HG03135 (cell line): Measurements from ENCODE around the gene ZNF160.

Source experiments
- ATAC-seq: cut with Tn5 transposase; IDR thresholded peaks from one replicate; pipeline ENCODE4 v1.9.1; 2021; ENCODE audit warnings: mild to moderate bottlenecking, moderate library complexity; ENCODE audit not compliant: unreplicated experiment

The ZNF160 gene

DNA sequence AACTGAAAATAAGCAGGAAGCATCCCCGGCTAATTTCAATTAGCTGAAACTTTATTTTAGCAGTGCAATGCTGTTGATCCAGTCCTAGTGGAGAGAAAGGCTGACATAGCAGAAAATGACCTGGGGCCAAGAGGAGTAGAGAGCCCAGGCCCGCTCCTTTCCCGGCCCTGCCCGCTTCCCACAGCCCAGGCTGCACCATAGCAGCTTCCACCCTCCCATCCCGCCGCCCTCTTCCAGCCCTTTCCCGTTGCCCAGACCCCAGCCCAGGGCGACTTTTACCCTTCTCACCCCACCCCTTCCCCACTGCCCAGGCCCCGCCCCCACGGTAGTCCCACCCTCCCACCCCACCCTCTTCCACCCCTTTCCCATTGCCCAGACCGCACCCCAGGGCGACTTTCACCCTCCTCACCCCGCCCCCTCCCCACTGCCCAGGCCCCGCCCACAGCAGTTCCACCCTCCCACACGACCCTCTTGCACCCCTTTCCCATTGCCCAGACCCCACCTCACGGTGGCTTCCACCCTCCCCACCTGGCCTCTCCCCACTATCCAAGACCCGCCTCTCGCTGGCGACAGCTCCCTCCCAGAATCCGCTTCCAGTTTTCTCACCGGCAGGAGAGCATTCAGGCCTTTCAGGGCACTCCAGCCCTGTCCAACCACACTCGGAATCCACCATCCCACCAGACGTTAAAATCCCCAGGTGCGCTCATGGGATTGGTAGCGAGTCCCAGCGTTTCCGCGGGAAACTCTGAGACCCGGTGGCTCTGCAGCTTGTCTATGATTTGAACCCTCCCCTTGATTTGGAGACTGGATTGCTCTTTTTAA lies 8.3 kb downstream of the ZNF160 start:
- ATAC-seq = no peak

GRCh38 chr19:53092723-53093122 lies 10.5 kb downstream of the ZNF160 start:
- ATAC-seq = no peak

DNA sequence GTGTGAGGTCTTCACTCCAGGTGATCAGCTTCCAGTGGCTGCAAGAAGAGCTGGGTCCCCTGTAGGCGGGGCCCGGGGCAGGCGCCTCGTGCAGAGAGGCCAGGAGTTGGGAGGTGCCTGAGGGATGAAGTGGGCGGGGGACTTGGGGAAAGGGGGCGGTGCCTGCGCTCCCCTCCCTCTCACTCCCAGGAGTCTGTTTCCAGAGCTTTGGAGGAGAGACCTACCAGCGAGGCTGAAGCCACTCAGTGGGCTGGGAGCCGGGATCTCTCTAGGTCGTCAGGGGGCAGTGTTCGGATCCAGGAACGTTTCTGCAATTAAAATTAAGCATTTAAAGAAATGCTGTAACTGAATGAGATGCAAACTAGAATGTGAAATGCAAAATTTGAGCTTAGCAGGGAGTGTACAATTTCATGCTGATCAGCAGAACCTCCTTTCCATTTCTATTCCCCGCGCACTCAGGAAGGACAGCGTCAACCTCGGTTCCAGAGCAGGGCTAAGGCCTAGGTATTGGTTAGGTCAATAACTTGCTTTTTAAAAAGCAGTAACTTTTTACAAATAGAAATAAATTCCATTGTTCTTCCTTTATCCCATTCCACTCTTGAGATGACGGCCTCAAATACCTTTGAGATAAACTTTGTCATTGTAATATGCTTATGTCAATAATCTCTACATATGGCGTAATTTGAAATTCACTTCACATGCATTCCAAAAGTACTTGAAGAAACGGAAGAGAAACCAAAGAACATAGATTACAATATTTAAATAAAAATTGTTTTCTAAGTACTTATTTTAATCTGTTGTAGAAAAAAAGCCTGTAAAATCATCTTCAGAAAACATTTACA lies 11.6 kb downstream of the ZNF160 start:
- ATAC-seq = no peak

GRCh38 chr19:53088091-53088490 lies 15.1 kb downstream of the ZNF160 start:
- no peak for ATAC-seq

- ATAC-seq = no peak
These were observed 16.3 kb downstream of the ZNF160 start for GRCh38 chr19:53086949-53087348.

DNA sequence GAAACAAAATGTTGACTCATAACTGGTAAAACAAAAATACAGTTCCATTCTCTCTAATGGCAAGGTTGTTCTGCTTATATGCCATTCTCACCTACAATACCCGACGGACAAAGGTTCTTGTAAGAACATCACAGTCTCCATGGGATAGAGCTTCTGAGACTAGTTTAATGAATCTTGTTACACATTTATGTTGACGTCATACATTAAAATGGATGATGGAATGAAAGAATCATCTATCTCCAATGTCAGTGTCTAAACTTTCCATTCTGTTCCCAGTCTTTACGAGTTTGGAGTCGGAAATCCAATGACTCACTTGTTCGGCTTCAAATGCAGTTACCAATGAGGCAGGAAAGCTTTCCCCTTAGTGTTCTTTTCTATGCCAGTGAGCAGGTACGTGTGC lies 17.7 kb downstream of the ZNF160 start:
- no peak for ATAC-seq

DNA sequence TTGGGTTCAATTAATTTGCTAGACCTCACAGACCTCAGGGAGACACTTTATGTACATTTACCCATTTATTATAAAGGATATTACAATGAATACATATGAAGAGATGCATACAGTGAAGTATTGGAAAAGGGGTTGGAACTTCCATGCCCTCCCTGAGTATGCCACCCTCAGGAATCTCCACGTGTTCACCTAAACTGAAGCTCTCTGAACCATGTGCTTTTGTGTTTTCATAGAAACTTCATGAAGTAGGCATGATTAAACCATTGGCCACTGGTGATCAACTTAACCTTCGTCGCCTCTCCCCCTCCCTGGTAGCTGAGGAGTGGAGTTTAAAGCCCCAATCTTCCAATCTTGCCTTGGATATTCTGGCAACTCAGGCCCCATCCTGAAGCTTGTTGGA lies 20.3 kb downstream of the ZNF160 start:
- ATAC-seq = no peak

- no peak for ATAC-seq
These were observed 23.8 kb downstream of the ZNF160 start for GRCh38 chr19:53079313-53079924.

- ATAC-seq = no peak
These were observed 24.6 kb downstream of the ZNF160 start for GRCh38 chr19:53078668-53079067.

DNA sequence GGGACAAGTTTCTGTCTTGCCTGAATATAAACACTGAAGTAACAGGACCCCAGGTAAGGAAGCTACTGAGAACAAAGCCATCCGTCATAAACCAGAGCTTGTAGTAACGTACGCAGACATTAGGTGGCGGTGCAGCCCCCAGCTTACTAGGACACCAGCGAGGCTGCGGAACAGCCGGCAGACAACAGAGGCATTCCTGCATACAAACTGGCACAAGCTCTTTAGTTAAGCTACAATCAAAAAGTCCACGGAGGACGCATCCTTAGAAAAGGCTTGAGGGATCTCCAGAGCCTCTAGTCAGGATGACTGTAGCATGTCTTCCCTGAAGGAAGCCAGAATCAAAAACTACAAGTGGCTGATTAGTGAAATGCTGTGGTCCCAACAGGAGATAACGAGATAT lies 26.2 kb downstream of the ZNF160 start:
- ATAC-seq = no peak

DNA sequence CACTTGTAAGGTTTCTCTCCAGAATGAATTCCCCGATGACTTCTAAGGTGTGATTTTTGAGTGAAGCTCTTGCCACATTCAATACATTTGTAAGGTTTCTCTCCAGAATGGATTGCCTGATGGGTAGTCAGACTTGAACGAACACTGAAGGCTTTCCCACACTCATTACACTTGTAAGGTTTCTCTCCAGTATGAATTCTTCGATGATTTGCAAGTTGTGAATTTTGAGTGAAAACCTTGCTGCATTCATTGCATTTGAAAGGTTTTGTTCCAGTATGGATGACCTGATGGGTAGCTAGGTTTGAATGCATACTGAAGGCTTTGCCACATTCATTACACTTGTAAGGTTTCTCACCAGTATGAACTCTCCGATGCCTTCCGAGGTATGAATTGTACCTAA lies 34.4 kb downstream of the ZNF160 start:
- ATAC-seq = no peak

DNA sequence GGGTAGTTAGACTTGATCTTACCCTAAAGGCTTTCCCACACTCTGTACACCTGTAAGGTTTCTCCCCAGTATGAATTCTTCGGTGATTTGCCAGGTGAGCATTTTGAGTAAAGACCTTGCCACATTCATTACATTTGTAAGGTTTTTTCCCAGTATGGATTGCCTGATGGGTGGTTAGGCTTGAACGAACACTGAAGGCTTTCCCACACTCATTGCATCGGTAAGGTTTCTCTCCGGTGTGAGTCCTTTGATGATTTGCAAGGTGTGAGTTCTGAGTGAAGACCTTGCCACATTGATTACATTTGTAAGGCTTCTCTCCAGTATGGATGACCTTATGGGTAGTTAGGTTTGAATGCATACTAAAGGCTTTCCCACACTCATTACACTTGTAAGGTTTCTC lies 35.0 kb downstream of the ZNF160 start:
- no peak for ATAC-seq

- ATAC-seq = no peak
These were observed 45.2 kb downstream of the ZNF160 start for GRCh38 chr19:53057904-53058580.

DNA sequence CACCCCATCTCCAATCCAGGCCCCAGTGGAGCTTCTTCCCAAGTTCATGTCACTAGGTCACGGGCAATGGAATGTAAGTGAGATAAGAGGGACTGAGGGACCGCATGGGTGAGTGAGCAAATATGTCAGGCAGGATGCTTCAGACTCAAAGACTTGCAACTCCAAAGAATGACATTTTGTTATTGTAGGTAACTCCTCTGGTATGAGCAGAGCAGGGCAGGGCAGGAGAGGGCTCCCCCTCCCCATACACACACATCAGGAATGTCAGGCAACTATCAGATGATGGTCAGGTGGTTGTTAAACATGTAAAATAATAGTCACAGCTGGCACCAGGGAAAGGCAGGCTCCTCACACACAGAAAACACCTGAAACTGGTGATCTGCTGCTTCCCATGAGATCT lies 48.1 kb downstream of the ZNF160 start:
- no peak for ATAC-seq

DNA sequence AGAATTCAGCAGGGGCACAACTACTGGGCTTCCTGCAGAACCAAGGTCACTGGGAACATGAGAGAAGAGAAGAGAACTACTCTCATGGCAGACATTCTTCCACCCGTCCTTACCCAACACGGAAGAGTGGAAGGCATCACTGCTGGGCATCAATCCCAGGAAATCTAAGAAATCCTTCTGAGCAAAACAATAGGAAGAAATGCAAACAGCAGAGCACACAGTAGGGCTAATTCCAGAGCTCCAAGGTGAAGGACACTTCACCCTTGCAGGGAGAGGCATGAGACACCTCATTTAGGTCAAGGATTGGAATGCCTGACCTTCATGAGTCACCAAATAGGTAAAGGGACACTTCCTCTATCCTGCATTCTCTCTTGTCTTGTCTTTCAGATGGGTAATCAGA lies 55.8 kb downstream of the ZNF160 start:
- no peak for ATAC-seq

GRCh38 chr19:53045536-53045935 lies 57.7 kb downstream of the ZNF160 start:
- ATAC-seq = no peak

DNA sequence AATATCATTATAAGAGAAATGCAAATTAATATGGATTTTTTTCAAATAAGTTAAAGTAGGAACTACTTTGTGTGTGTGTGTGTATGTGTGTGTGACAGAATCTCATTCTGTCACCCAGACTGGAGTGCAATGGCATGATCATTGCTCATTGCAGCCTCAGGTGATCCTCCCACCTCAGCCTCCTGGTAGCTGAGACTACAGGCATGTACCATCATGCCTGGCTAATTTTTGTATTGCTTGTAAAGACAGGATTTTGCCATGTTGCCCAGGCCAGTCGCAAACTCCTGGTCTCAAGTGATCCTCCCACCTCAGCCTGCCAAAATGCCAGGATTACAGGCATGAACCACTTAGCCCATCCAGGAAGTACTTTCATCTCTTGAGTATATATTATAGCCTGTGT lies 61.9 kb downstream of the ZNF160 start:
- ATAC-seq = no peak

DNA sequence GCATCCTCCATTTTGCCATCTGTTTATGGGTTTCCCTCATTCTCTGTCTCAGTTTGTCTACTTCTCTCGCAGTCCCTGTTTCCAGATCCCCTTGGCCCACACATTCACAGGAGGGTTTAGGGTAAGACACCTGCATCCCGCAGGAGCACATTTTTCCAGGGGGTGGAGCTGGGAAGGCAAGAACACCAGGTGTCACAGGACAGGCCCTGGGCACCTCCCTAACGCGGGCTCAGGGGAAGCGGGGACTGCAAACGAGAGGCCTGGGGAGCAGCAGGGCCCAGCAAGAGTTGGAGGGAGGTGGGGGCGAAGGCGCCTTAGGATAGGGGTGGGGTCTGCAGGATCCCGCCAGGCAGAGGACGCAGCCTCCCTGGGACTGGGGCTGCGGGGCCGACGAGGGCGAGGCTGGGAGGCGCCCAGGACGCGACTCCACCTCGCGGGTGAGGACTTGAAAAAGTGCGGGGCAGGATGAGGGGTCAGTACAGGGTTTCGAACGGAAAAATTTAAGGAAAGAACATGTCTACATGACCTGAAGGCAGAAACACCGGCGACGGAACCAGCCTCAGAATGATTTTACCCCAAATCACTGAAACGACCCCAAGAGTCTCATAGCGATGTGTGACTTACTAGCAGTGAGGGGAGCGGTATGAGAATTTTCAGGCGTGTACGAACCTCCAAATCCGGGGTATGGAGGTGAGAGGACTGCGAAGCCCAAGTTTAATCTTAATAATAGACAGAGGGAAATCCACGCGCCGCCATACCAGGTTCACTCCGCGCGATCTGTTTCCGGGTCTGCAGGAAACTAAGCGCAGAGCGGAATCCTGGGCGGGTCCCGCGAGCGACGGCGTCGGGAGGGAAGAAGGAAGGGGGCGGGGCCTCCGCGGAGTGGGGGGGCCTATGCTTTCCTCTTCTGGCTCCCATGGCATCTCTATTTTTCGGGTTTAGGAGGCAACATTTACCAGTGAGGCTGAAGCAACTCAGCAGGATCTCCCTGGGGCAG lies 65.8 kb downstream of the ZNF160 start:
- no peak for ATAC-seq

GRCh38 chr19:53034948-53035675 lies 68.1 kb downstream of the ZNF160 start:
- ATAC-seq = no peak
